Neural cell (in vitro differentiated cells): ENCODE results near the gene LDB3. TPM values are rescaled to one million over a fixed set of nuclear protein-coding genes. Genes with fewer than 3 reads are reported as not detected.

Experiments used
- H2AFZ ChIP-seq: fragments of 200-600, 300-800 bp; sonication (generic), shearing (Covaris generic); 2 replicates; pipeline ENCODE4 v1.6.0; 2014; ENCODE audit warnings: low read depth, mild to moderate bottlenecking, antibody characterized with exemption, low read length, moderate library complexity
- H3F3A ChIP-seq: fragments of 200-600 bp; shearing (Covaris generic); 2 replicates; pipeline ENCODE4 v1.6.1; 2016; ENCODE audit warnings: mild to moderate bottlenecking, moderate library complexity, mixed read lengths, antibody characterized with exemption, low read length; ENCODE audit not compliant: insufficient read depth, poor library complexity, severe bottlenecking
- H3K27ac ChIP-seq: fragments of 200-600, 300-800 bp; sonication (generic), shearing (Covaris generic); 2 replicates; pipeline ENCODE4 v1.5.1; 2014; ENCODE audit warnings: mild to moderate bottlenecking, low read length, moderate library complexity
- H3K27me3 ChIP-seq: fragments of 300-800, 200-600 bp; sonication (generic), shearing (Covaris generic); 2 replicates; pipeline ENCODE4 v1.6.0; 2014; ENCODE audit warnings: mild to moderate bottlenecking, low read depth, low read length, moderate library complexity; ENCODE audit not compliant: insufficient read depth
- H3K36me3 ChIP-seq: fragments of 300-800, 200-600 bp; sonication (generic), shearing (Covaris generic); 2 replicates; pipeline ENCODE4 v1.5.1; 2014; ENCODE audit warnings: mild to moderate bottlenecking, antibody characterized with exemption, low read length, moderate library complexity; ENCODE audit not compliant: insufficient read depth
- H3K4me2 ChIP-seq: fragments of 300-800, 200-600 bp; sonication (generic), shearing (Covaris generic); 2 replicates; pipeline ENCODE4 v1.6.0; 2014; ENCODE audit warnings: mild to moderate bottlenecking, low read length
- H3K4me3 ChIP-seq: fragments of 300-800, 200-600 bp; sonication (generic), shearing (Covaris generic); 2 replicates; pipeline ENCODE4 v1.5.1; 2014; ENCODE audit warnings: mild to moderate bottlenecking, low read length, moderate library complexity
- H3K79me2 ChIP-seq: fragments of 200-600 bp; shearing (Covaris generic); replicated peaks from 2 replicates; pipeline ENCODE4 v1.6.0; 2014; ENCODE audit warnings: mild to moderate bottlenecking, low read length, moderate library complexity; ENCODE audit not compliant: insufficient read depth
- H3K9ac ChIP-seq: fragments of 300-800, 200-600 bp; sonication (generic), shearing (Covaris generic); 2 replicates; pipeline ENCODE4 v1.6.1; 2016; ENCODE audit warnings: mild to moderate bottlenecking, low read length, mixed read lengths
- H3K9me2 ChIP-seq: fragments of 200-600 bp; shearing (Covaris generic); 2 replicates; pipeline ENCODE4 v1.6.1; 2016; ENCODE audit warnings: mild to moderate bottlenecking, low read length, mixed read lengths; ENCODE audit not compliant: insufficient read depth
- H3K9me3 ChIP-seq: fragments of 200-600, 300-800 bp; sonication (generic), shearing (Covaris generic); 2 replicates; pipeline ENCODE4 v1.6.1; 2016; ENCODE audit warnings: mild to moderate bottlenecking, mixed run types, low read length, moderate library complexity, mixed read lengths
- H4K20me1 ChIP-seq: fragments of 200-600 bp; shearing (Covaris generic); 2 replicates; pipeline ENCODE4 v1.6.1; 2016; ENCODE audit warnings: mild to moderate bottlenecking, mixed run types; ENCODE audit not compliant: insufficient read depth
- EP300 ChIP-seq: fragments of 450-650 bp; conservative IDR thresholded peaks from 2 replicates; pipeline ENCODE4 v1.6.1; 2014; ENCODE audit warnings: antibody characterized with exemption, mild to moderate bottlenecking, moderate library complexity; ENCODE audit not compliant: poor library complexity, severe bottlenecking
- EZH2 ChIP-seq: fragments of 200-600, 300-800 bp; shearing (Covaris generic), sonication (generic); IDR thresholded peaks from 2 replicates; pipeline ENCODE4 v1.6.1; 2014; ENCODE audit warnings: antibody characterized with exemption, low read length, borderline replicate concordance, mild to moderate bottlenecking; ENCODE audit not compliant: insufficient read depth, poor library complexity, severe bottlenecking
- MXI1 ChIP-seq: fragments of 450-650 bp; conservative IDR thresholded peaks from 2 replicates; pipeline ENCODE4 v1.6.1; 2014; ENCODE audit warnings: antibody characterized with exemption, mild to moderate bottlenecking; ENCODE audit not compliant: poor library complexity, severe bottlenecking
- POLR2AphosphoS5 ChIP-seq: IDR thresholded peaks from 2 replicates; pipeline ENCODE4 v1.6.1; 2012
- RAD21 ChIP-seq: fragments of 450-650 bp; conservative IDR thresholded peaks from 2 replicates; pipeline ENCODE4 v1.6.1; 2014; ENCODE audit warnings: antibody characterized with exemption, mild to moderate bottlenecking, moderate library complexity
- REST ChIP-seq: IDR thresholded peaks from 2 replicates; pipeline ENCODE4 v1.6.1; 2012; ENCODE audit warnings: borderline replicate concordance
- SMC3 ChIP-seq: fragments of 450-650 bp; conservative IDR thresholded peaks from 2 replicates; pipeline ENCODE4 v1.6.1; 2014; ENCODE audit warnings: antibody characterized with exemption, mild to moderate bottlenecking, moderate library complexity; ENCODE audit not compliant: poor library complexity
- TAF1 ChIP-seq: IDR thresholded peaks from 2 replicates; pipeline ENCODE4 v1.6.1; 2012; ENCODE audit warnings: low read depth
- polyA plus RNA-seq: library from polyadenylated mRNA; depleted of rRNA; stranded (reverse); fragments of >200 nt; gene quantifications from 2 replicates; pipeline ENCODE4 v1.2.3, GENCODE V29; 2014
- TF ChIP-seq, protein P1 (sequence below): fragments of 450-650 bp; IDR thresholded peaks from 2 replicates; pipeline ENCODE4 v1.5.1; 2014; ENCODE audit warnings: antibody characterized with exemption, mild to moderate bottlenecking, moderate library complexity; ENCODE audit not compliant: poor library complexity, severe bottlenecking

LDB3 gene
- polyA plus RNA-seq, 1 donor from 2014 or later, result 0.12 TPM

- H3K9ac ChIP-seq, result no peak overlapping the region
- H3K27me3 ChIP-seq, result no peaks in the 10 kb centered on the region
- no peak for TF ChIP-seq EZH2
- TF ChIP-seq TAF1, result no peak
- no peak for TF ChIP-seq MXI1
- no peak for TF ChIP-seq RAD21
- TF ChIP-seq EP300, result no peak
- no peak for TF ChIP-seq REST
- TF ChIP-seq, protein P1, sequence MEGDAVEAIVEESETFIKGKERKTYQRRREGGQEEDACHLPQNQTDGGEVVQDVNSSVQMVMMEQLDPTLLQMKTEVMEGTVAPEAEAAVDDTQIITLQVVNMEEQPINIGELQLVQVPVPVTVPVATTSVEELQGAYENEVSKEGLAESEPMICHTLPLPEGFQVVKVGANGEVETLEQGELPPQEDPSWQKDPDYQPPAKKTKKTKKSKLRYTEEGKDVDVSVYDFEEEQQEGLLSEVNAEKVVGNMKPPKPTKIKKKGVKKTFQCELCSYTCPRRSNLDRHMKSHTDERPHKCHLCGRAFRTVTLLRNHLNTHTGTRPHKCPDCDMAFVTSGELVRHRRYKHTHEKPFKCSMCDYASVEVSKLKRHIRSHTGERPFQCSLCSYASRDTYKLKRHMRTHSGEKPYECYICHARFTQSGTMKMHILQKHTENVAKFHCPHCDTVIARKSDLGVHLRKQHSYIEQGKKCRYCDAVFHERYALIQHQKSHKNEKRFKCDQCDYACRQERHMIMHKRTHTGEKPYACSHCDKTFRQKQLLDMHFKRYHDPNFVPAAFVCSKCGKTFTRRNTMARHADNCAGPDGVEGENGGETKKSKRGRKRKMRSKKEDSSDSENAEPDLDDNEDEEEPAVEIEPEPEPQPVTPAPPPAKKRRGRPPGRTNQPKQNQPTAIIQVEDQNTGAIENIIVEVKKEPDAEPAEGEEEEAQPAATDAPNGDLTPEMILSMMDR, result no peak
- TF ChIP-seq POLR2AphosphoS5, result no peak
- no peak for TF ChIP-seq SMC3
- H3K9me2 ChIP-seq, result no peaks in the 10 kb centered on the region
- H3K27ac ChIP-seq, result no peak overlapping the region
- H4K20me1 ChIP-seq, result no peaks in the 10 kb centered on the region
- no peaks in the 10 kb centered on the region for H3F3A ChIP-seq
- no peaks in the 10 kb centered on the region for H3K9me3 ChIP-seq
- H3K36me3 ChIP-seq, result no peaks in the 10 kb centered on the region
- no peaks in the 10 kb centered on the region for H3K79me2 ChIP-seq
- H3K4me2 ChIP-seq, result no peak overlapping the region
- H3K4me3 ChIP-seq, result no peak overlapping the region
- H2AFZ ChIP-seq, result no peak overlapping the region
These were observed 10.0 kb upstream of the LDB3 start for GRCh38 chr10:86658261-86658741.

GRCh38 chr10:86658751-86659150 lies 9.6 kb upstream of the LDB3 start:
- Histone ChIP-seq H3K27ac (no peak overlapping the region), H3K4me3 (no peak overlapping the region), H3K4me2 (no peak overlapping the region), H3K9me2 (no peaks in the 10 kb centered on the region), H3K79me2 (no peaks in the 10 kb centered on the region), H3K9me3 (no peaks in the 10 kb centered on the region), H3K9ac (no peak overlapping the region), H3F3A (no peaks in the 10 kb centered on the region), H3K27me3 (no peaks in the 10 kb centered on the region), H3K36me3 (no peaks in the 10 kb centered on the region), H4K20me1 (no peaks in the 10 kb centered on the region), H2AFZ (no peak overlapping the region)
- TF ChIP-seq SMC3 (no peak), EZH2 (no peak), EP300 (no peak), POLR2AphosphoS5 (no peak), MXI1 (no peak), REST (no peak), RAD21 (no peak), TAF1 (no peak)
- TF ChIP-seq, protein P1, result no peak
